OCI-LY1 (cell line): ENCODE data around the gene PLA2G7.

Source experiments
- H2AFZ ChIP-seq: fragments of 200-600 bp; sonication (generic), shearing (Covaris generic); 2 replicates; pipeline ENCODE4 v1.6.0; 2014; ENCODE audit warnings: antibody characterized with exemption, mild to moderate bottlenecking, low read length
- H3F3A ChIP-seq: fragments of 200-600 bp; sonication (generic), shearing (Covaris generic); 2 replicates; pipeline ENCODE4 v1.6.0; 2014; ENCODE audit warnings: mild to moderate bottlenecking, antibody characterized with exemption, low read length, moderate library complexity; ENCODE audit not compliant: insufficient read depth
- H3K27ac ChIP-seq: fragments of 200-600 bp; sonication (generic); 2 replicates; pipeline ENCODE4 v1.5.1; 2014; ENCODE audit warnings: low read length, mixed run types, mild to moderate bottlenecking, low read depth; ENCODE audit not compliant: poor library complexity, severe bottlenecking
- H3K27me3 ChIP-seq: fragments of 200-600 bp; sonication (generic); 2 replicates; pipeline ENCODE4 v1.6.0; 2014; ENCODE audit warnings: antibody characterized with exemption, mild to moderate bottlenecking, low read length, moderate library complexity; ENCODE audit not compliant: insufficient read depth
- H3K36me3 ChIP-seq: fragments of 200-600 bp; sonication (generic); 2 replicates; pipeline ENCODE4 v1.6.1; 2014; ENCODE audit warnings: mild to moderate bottlenecking, antibody characterized with exemption, low read length, moderate library complexity, mixed read lengths; ENCODE audit not compliant: insufficient read depth
- H3K4me1 ChIP-seq: fragments of 200-600 bp; sonication (generic); 2 replicates; pipeline ENCODE4 v1.5.1; 2014; ENCODE audit warnings: mild to moderate bottlenecking, low read length, moderate library complexity; ENCODE audit not compliant: insufficient read depth, severe bottlenecking
- H3K4me2 ChIP-seq: fragments of 200-600 bp; sonication (generic), shearing (Covaris generic); 2 replicates; pipeline ENCODE4 v1.6.1; 2014; ENCODE audit warnings: low read length
- H3K4me3 ChIP-seq: fragments of 200-600 bp; sonication (generic); 2 replicates; pipeline ENCODE4 v1.5.1; 2014; ENCODE audit warnings: low read length, low read depth, mild to moderate bottlenecking, mixed read lengths; ENCODE audit not compliant: poor library complexity, severe bottlenecking
- H3K79me2 ChIP-seq: fragments of 200-600 bp; shearing (Covaris generic); 2 replicates; pipeline ENCODE4 v1.6.1; 2016; ENCODE audit warnings: mixed run types, low read length, mixed read lengths; ENCODE audit not compliant: insufficient read depth
- H3K9ac ChIP-seq: fragments of 200-600 bp; sonication (generic), shearing (Covaris generic); 2 replicates; pipeline ENCODE4 v1.6.1; 2014; ENCODE audit warnings: mild to moderate bottlenecking, low read length, mixed read lengths
- H3K9me2 ChIP-seq: fragments of 200-600 bp; sonication (generic), shearing (Covaris generic); 2 replicates; pipeline ENCODE4 v1.6.1; 2014; ENCODE audit warnings: low read depth, mild to moderate bottlenecking, low read length, mixed read lengths
- H3K9me3 ChIP-seq: fragments of 200-600 bp; shearing (Covaris generic); 2 replicates; pipeline ENCODE4 v1.6.1; 2014; ENCODE audit warnings: low read length, mixed read lengths
- H4K20me1 ChIP-seq: fragments of 200-600 bp; sonication (generic), shearing (Covaris generic); 2 replicates; pipeline ENCODE4 v1.6.0; 2016; ENCODE audit warnings: mild to moderate bottlenecking, low read length; ENCODE audit not compliant: insufficient read depth
- EZH2 ChIP-seq: fragments of 200-600 bp; sonication (generic), shearing (Covaris generic); IDR thresholded peaks from 2 replicates; pipeline ENCODE4 v1.8.0; 2017; ENCODE audit warnings: borderline replicate concordance, mixed run types, mild to moderate bottlenecking, antibody characterized with exemption, low read length, moderate library complexity, mixed read lengths
- TF ChIP-seq, protein P1 (sequence below): fragments of 200-600 bp; sonication (generic), shearing (Covaris generic); IDR thresholded peaks from 2 replicates; pipeline ENCODE4 v1.5.1; 2017; ENCODE audit warnings: mild to moderate bottlenecking, antibody characterized with exemption, low read length, moderate library complexity, mixed read lengths

Gene PLA2G7

DNA sequence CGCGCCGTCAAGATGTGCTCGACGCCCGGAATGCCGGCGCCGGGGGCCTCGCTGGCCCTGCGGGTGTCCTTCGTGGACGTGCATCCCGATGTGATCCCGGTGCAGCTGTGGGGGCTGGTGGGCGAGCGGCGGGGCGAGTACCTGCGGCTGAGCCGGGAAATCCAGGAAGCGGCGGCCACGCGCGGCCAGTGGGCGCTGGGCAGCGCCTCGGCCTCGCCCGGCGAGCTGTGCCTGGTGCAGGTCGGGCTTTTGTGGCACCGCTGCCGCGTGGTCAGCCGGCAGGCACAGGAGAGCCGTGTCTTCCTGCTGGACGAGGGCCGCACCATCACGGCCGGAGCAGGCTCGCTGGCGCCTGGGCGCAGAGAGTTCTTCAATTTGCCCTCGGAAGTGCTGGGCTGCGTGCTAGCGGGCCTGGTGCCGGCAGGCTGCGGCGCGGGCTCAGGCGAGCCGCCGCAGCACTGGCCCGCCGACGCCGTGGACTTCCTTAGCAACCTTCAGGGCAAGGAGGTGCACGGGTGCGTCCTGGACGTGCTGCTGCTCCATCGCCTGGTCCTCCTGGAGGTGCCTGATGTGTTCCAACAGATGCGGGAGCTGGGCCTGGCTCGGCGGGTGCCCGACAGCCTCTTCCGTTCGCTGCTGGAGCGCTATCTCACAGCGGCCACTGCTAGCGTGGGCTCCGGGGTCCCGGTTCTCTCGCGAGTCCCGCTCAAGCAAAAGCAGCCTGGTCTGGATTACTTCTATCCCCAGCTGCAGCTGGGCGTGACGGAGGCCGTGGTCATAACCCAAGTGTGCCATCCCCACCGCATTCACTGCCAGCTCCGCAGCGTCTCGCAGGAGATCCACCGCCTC is 46.8 kb downstream of the PLA2G7 start:
- TF ChIP-seq, protein P1, sequence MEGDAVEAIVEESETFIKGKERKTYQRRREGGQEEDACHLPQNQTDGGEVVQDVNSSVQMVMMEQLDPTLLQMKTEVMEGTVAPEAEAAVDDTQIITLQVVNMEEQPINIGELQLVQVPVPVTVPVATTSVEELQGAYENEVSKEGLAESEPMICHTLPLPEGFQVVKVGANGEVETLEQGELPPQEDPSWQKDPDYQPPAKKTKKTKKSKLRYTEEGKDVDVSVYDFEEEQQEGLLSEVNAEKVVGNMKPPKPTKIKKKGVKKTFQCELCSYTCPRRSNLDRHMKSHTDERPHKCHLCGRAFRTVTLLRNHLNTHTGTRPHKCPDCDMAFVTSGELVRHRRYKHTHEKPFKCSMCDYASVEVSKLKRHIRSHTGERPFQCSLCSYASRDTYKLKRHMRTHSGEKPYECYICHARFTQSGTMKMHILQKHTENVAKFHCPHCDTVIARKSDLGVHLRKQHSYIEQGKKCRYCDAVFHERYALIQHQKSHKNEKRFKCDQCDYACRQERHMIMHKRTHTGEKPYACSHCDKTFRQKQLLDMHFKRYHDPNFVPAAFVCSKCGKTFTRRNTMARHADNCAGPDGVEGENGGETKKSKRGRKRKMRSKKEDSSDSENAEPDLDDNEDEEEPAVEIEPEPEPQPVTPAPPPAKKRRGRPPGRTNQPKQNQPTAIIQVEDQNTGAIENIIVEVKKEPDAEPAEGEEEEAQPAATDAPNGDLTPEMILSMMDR = no peak
- TF ChIP-seq EZH2 = no peak
- Histone ChIP-seq H3K27me3 (no peaks in the 10 kb centered on the region), H3K4me3 (no peak overlapping the region), H4K20me1 (no peaks in the 10 kb centered on the region), H3K27ac (no peak overlapping the region), H3K4me2 (no peak overlapping the region), H2AFZ (no peak overlapping the region), H3K79me2 (no peaks in the 10 kb centered on the region), H3F3A (no peaks in the 10 kb centered on the region), H3K9me3 (no peaks in the 10 kb centered on the region; the same call in 1 of the 2 replicates), H3K36me3 (no peaks in the 10 kb centered on the region), H3K9me2 (no peaks in the 10 kb centered on the region), H3K4me1 (no peaks in the 10 kb centered on the region), H3K9ac (no peak overlapping the region)

DNA sequence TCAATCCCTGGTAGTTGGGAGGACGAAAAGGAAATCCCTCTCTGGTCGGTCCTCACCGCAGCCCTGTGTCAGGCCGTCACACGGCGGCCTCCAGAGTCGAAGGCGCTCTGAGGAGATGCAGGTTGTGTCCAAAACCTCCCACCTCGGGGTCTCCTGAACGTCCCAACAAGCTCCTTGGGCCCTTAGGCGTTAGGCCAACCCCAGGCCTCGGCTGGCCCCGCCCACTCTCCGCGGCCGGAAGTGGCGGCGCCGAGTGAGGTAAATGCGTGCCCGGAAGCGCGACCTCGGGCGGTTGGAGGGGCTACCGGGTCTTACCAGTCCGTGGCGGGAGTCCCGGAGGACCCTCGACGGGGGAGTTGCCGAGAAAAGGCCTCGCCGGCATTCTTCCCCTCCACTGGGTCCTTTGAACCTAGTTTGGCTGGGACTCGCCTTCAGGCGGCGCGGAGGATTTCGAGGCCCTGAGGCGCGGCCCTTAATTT is 47.5 kb downstream of the PLA2G7 start, which contains the start of gene TDRD6:
Gene TDRD6 (plus strand): TSS at position 267 of the 479 bp plus-strand sequence. CDS start 244 bp downstream, outside the sequence.
- Histone ChIP-seq H2AFZ (no peak within 1 kb of the TSS), H3K9me2 (no peaks in the 10 kb centered on the region), H3K36me3 (no peaks in the 10 kb centered on the region), H3F3A (no peaks in the 10 kb centered on the region), H3K27me3 (no peaks in the 10 kb centered on the region), H4K20me1 (no peaks in the 10 kb centered on the region), H3K4me2 (no peak within 1 kb of the TSS), H3K4me1 (no peaks in the 10 kb centered on the region), H3K9ac (no peak within 1 kb of the TSS), H3K4me3 (no peak within 1 kb of the TSS), H3K9me3 (no peaks in the 10 kb centered on the region; the same call in 1 of the 2 replicates), H3K79me2 (no peaks in the 10 kb centered on the region), H3K27ac (no peak within 1 kb of the TSS)
- no peak for TF ChIP-seq EZH2
- TF ChIP-seq, protein P1 = no peak

DNA sequence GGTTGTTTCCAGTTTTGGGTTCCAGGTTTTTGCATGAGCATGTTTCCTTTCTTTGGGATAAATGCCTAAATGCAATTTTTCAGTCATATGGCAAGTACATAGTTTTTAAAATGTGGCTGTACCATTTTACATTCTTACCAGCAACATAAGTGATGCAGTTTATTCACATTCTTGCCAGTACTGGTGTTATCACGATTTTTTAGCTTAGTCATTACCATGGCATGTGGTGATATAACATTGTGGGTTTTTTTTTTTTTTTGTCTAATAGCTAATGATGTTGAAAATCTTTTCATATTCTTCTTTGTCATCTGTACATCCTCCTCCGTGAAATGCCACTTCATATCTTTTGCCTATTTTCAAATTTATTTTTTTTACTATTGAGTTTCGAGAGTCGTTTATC is 50.4 kb downstream of the PLA2G7 start:
- Histone ChIP-seq H3K27ac (no peak overlapping the region), H3K36me3 (peaks cover 9% of the 10 kb centered on the region; the same call in 1 of the 2 replicates), H3K4me3 (no peak overlapping the region), H3K9ac (no peak overlapping the region), H3K9me2 (no peaks in the 10 kb centered on the region), H3K4me1 (no peaks in the 10 kb centered on the region), H4K20me1 (no peaks in the 10 kb centered on the region), H3K27me3 (no peaks in the 10 kb centered on the region), H3K4me2 (no peak overlapping the region), H3K9me3 (no peaks in the 10 kb centered on the region; the same call in 1 of the 2 replicates), H3F3A (no peaks in the 10 kb centered on the region), H3K79me2 (no peaks in the 10 kb centered on the region), H2AFZ (no peak overlapping the region)
- TF ChIP-seq, protein P1 = no peak
- no peak for TF ChIP-seq EZH2
